Testis (tissue), 2 donors: ENCODE results near the gene MYO18A.

Experiments used
- CTCF ChIP-seq, 3 experiments: fragments of 450-650 bp in 2 of 3; fragments of 200-600 bp in 1 of 3; sonication (generic) in 1 of 3; IDR thresholded peaks; one replicate each; pipeline ENCODE4 v1.5.1; 2016 to 2019; ENCODE audit warnings: antibody characterized with exemption in 3 of 3, mild to moderate bottlenecking in 2 of 3, moderate library complexity in 1 of 3
- POLR2A ChIP-seq: fragments of 450-650 bp; IDR thresholded peaks from one replicate; pipeline ENCODE4 v1.6.1; 2017; ENCODE audit warnings: antibody characterized with exemption, mild to moderate bottlenecking, moderate library complexity

- TF ChIP-seq CTCF (IDR thresholded peaks at IDR 0.05) (no peak), POLR2A (no peak)
Observed at GRCh38 chr17:29179232-29180033, 765 bp downstream of the MYO18A start.
